ENCODE measurements around the gene MYO5A.
A peak's percentile ranks its signal among the peaks of the same experiment; 100 is the strongest.
"Not testable (repeated sequence)": the region's sequence is repeated elsewhere in the genome, so short reads cannot be mapped to it uniquely, and the experiment has no call there.

Gene MYO5A

GRCh38 chr15:52486003-52486996 lies 42.4 kb downstream of the MYO5A start:
- no peak for FAIRE-seq

GRCh38 chr15:52485290-52485689 lies 43.4 kb downstream of the MYO5A start:
- FAIRE-seq, result no peak
- TF ChIP-seq POLR2A (IDR thresholded peaks at IDR 0.05; ENCODE audit: low read depth, low read length), result no peak
- DNase-seq (ENCODE audit: insufficient read length, low spot score), result no peak

More at GRCh38 chr15:52486003-52486996, 42.4 kb downstream of the MYO5A start:
- no peak for TF ChIP-seq POLR2A (IDR thresholded peaks at IDR 0.05; ENCODE audit: low read depth, low read length)
- no peak for DNase-seq (ENCODE audit: insufficient read length, low spot score)

GRCh38 chr15:52483707-52484106 lies 45.0 kb downstream of the MYO5A start:
- TF ChIP-seq POLR2A (IDR thresholded peaks at IDR 0.05; ENCODE audit: low read depth, low read length), result no peak
- FAIRE-seq (peak; percentile 20), DNase-seq (ENCODE audit: insufficient read length, low spot score) (peak; percentile 23)

GRCh38 chr15:52481915-52482314 lies 46.8 kb downstream of the MYO5A start:
- DNase-seq (ENCODE audit: insufficient read length, low spot score) (peak; percentile 14), FAIRE-seq (peak; percentile 62)
- no peak for TF ChIP-seq POLR2A (IDR thresholded peaks at IDR 0.05; ENCODE audit: low read depth, low read length)

- TF ChIP-seq POLR2A (IDR thresholded peaks at IDR 0.05; ENCODE audit: low read depth, low read length), result no peak
- no peak for DNase-seq (ENCODE audit: insufficient read length, low spot score)
- FAIRE-seq, result no peak
These were observed 47.7 kb downstream of the MYO5A start for GRCh38 chr15:52480990-52481389.

GRCh38 chr15:52466716-52467115 lies 62.0 kb downstream of the MYO5A start:
- no peak for DNase-seq (ENCODE audit: insufficient read length, low spot score)
- no peak for FAIRE-seq

GRCh38 chr15:52466134-52466701 lies 62.5 kb downstream of the MYO5A start:
- no peak for TF ChIP-seq POLR2A (IDR thresholded peaks at IDR 0.05; ENCODE audit: low read depth, low read length)
- FAIRE-seq (no peak), DNase-seq (ENCODE audit: insufficient read length, low spot score) (no peak)

More at GRCh38 chr15:52466716-52467115, 62.0 kb downstream of the MYO5A start:
- no peak for TF ChIP-seq POLR2A (IDR thresholded peaks at IDR 0.05; ENCODE audit: low read depth, low read length)

GRCh38 chr15:52464478-52464877 lies 64.2 kb downstream of the MYO5A start:
- FAIRE-seq, result no peak
- DNase-seq (ENCODE audit: insufficient read length, low spot score), result no peak
- TF ChIP-seq POLR2A (IDR thresholded peaks at IDR 0.05; ENCODE audit: low read depth, low read length), result no peak

- TF ChIP-seq POLR2A (IDR thresholded peaks at IDR 0.05; ENCODE audit: low read depth, low read length), result no peak
- FAIRE-seq (no peak), DNase-seq (ENCODE audit: insufficient read length, low spot score) (no peak)
These were observed 64.6 kb downstream of the MYO5A start for GRCh38 chr15:52464040-52464439.

GRCh38 chr15:52463638-52464037 lies 65.0 kb downstream of the MYO5A start:
- DNase-seq (ENCODE audit: insufficient read length, low spot score) (no peak), FAIRE-seq (no peak)
- TF ChIP-seq POLR2A (IDR thresholded peaks at IDR 0.05; ENCODE audit: low read depth, low read length), result no peak

- FAIRE-seq, result no peak
- no peak for DNase-seq (ENCODE audit: insufficient read length, low spot score)
- no peak for TF ChIP-seq POLR2A (IDR thresholded peaks at IDR 0.05; ENCODE audit: low read depth, low read length)
These were observed 65.8 kb downstream of the MYO5A start for GRCh38 chr15:52462806-52463360.

- FAIRE-seq; DNase-seq (ENCODE audit: insufficient read length, low spot score): not testable (repeated sequence)
These were observed 69.0 kb downstream of the MYO5A start for GRCh38 chr15:52459701-52460100.

GRCh38 chr15:52459265-52459664 lies 69.4 kb downstream of the MYO5A start:
- FAIRE-seq; DNase-seq (ENCODE audit: insufficient read length, low spot score): not testable (repeated sequence)

Measured in H54 (cell line).